MM.1S (cell line): ENCODE results near the gene KIAA1328.

Source experiments
- DNase-seq: peaks from one replicate; pipeline ENCODE4 v3.0.0-alpha.2; 2015
- H2AFZ ChIP-seq: fragments of 300-600 bp; sonication (generic); 2 replicates; pipeline ENCODE4 v1.6.0; 2016; ENCODE audit warnings: antibody characterized with exemption, low read length
- H3F3A ChIP-seq: fragments of 300-600 bp; sonication (generic); 2 replicates; pipeline ENCODE4 v1.6.1; 2016; ENCODE audit warnings: mild to moderate bottlenecking, antibody characterized with exemption, low read length, moderate library complexity, mixed read lengths; ENCODE audit not compliant: insufficient read depth
- H3K27ac ChIP-seq: fragments of 300-600 bp; sonication (generic); 2 replicates; pipeline ENCODE4 v1.5.1; 2016; ENCODE audit warnings: mild to moderate bottlenecking, low read length
- H3K27me3 ChIP-seq: fragments of 300-600 bp; sonication (generic); replicated peaks from 2 replicates; pipeline ENCODE4 v1.6.0; 2016; ENCODE audit warnings: low read length; ENCODE audit not compliant: insufficient read depth
- H3K36me3 ChIP-seq: fragments of 300-600 bp; sonication (generic); replicated peaks from 2 replicates; pipeline ENCODE4 v1.6.1; 2016; ENCODE audit warnings: mild to moderate bottlenecking, low read length, mixed read lengths; ENCODE audit not compliant: insufficient read depth
- H3K4me1 ChIP-seq: fragments of 300-600 bp; sonication (generic); 2 replicates; pipeline ENCODE4 v1.6.1; 2016; ENCODE audit warnings: low read length, mixed read lengths
- H3K4me2 ChIP-seq: fragments of 300-600 bp; sonication (generic); 2 replicates; pipeline ENCODE4 v1.6.0; 2016; ENCODE audit warnings: low read depth, low read length
- H3K4me3 ChIP-seq: fragments of 300-600 bp; sonication (generic); 2 replicates; pipeline ENCODE4 v1.5.1; 2016; ENCODE audit warnings: low read length, mixed read lengths
- H3K79me2 ChIP-seq: fragments of 300-600 bp; sonication (generic); 2 replicates; pipeline ENCODE4 v1.6.1; 2016; ENCODE audit warnings: mixed run types, low read length, mixed read lengths
- H3K9ac ChIP-seq: fragments of 300-600 bp; sonication (generic); 2 replicates; pipeline ENCODE4 v1.6.1; 2016; ENCODE audit warnings: low read length, mixed read lengths
- H3K9me2 ChIP-seq: fragments of 300-600 bp; sonication (generic); replicated peaks from 2 replicates; pipeline ENCODE4 v1.6.1; 2016; ENCODE audit warnings: mild to moderate bottlenecking, low read length, mixed read lengths; ENCODE audit not compliant: insufficient read depth
- H3K9me3 ChIP-seq: fragments of 300-600 bp; sonication (generic); replicated peaks from 2 replicates; pipeline ENCODE4 v1.6.1; 2016; ENCODE audit warnings: mild to moderate bottlenecking, low read length, mixed read lengths; ENCODE audit not compliant: insufficient read depth
- H4K20me1 ChIP-seq: fragments of 300-600 bp; sonication (generic); 2 replicates; pipeline ENCODE4 v1.6.1; 2016; ENCODE audit warnings: mild to moderate bottlenecking, low read length, moderate library complexity, mixed read lengths; ENCODE audit not compliant: insufficient read depth
- EZH2 ChIP-seq: fragments of 300-600 bp; sonication (generic); optimal IDR thresholded peaks from 2 replicates; pipeline ENCODE3; 2017; ENCODE audit warnings: low read depth, mild to moderate bottlenecking, antibody characterized with exemption, low read length, mixed read lengths
- EZH2phosphoT487 ChIP-seq: fragments of 300-600 bp; sonication (generic); IDR thresholded peaks from 2 replicates; pipeline ENCODE4 v1.6.1; 2018; ENCODE audit warnings: antibody characterized with exemption, low read length
- TF ChIP-seq, protein P1 (sequence below): fragments of 300-600 bp; sonication (generic); IDR thresholded peaks from 2 replicates; pipeline ENCODE4 v1.5.1; 2016; ENCODE audit warnings: antibody characterized with exemption, low read length, mixed read lengths

The KIAA1328 gene

DNA sequence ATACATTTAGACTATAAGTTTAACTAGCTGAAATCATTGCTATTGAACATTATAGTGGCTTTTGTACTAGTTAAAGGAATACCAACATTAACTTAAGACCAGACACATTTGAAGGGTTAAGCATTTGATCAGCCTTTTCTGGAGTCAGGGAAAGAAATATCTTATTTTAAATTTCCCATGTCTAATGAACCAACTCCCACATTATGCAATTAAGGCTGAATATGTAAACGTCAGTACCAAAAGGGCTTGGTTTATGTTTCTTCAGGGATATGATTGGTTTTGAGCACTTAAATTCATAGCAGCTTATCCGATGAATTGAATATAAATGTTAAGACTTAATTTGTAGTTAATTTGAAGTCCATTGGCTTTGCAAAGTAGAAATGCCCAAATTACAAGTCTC lies 344.5 kb downstream of the KIAA1328 start:
- Histone ChIP-seq H3K36me3 (no peaks in the 10 kb centered on the region), H3K4me2 (no peak overlapping the region), H3K4me1 (no peaks in the 10 kb centered on the region), H3K4me3 (no peak overlapping the region), H4K20me1 (no peaks in the 10 kb centered on the region), H3K9ac (no peak overlapping the region), H3K27ac (no peak overlapping the region), H3K79me2 (no peaks in the 10 kb centered on the region), H3K27me3 (no peaks in the 10 kb centered on the region), H3F3A (no peaks in the 10 kb centered on the region), H3K9me3 (no peaks in the 10 kb centered on the region), H3K9me2 (no peaks in the 10 kb centered on the region), H2AFZ (no peak overlapping the region)
- TF ChIP-seq, protein P1, sequence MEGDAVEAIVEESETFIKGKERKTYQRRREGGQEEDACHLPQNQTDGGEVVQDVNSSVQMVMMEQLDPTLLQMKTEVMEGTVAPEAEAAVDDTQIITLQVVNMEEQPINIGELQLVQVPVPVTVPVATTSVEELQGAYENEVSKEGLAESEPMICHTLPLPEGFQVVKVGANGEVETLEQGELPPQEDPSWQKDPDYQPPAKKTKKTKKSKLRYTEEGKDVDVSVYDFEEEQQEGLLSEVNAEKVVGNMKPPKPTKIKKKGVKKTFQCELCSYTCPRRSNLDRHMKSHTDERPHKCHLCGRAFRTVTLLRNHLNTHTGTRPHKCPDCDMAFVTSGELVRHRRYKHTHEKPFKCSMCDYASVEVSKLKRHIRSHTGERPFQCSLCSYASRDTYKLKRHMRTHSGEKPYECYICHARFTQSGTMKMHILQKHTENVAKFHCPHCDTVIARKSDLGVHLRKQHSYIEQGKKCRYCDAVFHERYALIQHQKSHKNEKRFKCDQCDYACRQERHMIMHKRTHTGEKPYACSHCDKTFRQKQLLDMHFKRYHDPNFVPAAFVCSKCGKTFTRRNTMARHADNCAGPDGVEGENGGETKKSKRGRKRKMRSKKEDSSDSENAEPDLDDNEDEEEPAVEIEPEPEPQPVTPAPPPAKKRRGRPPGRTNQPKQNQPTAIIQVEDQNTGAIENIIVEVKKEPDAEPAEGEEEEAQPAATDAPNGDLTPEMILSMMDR = no peak
- TF ChIP-seq EZH2 = no peak
- no peak for TF ChIP-seq EZH2phosphoT487
- DNase-seq = no peak

DNA sequence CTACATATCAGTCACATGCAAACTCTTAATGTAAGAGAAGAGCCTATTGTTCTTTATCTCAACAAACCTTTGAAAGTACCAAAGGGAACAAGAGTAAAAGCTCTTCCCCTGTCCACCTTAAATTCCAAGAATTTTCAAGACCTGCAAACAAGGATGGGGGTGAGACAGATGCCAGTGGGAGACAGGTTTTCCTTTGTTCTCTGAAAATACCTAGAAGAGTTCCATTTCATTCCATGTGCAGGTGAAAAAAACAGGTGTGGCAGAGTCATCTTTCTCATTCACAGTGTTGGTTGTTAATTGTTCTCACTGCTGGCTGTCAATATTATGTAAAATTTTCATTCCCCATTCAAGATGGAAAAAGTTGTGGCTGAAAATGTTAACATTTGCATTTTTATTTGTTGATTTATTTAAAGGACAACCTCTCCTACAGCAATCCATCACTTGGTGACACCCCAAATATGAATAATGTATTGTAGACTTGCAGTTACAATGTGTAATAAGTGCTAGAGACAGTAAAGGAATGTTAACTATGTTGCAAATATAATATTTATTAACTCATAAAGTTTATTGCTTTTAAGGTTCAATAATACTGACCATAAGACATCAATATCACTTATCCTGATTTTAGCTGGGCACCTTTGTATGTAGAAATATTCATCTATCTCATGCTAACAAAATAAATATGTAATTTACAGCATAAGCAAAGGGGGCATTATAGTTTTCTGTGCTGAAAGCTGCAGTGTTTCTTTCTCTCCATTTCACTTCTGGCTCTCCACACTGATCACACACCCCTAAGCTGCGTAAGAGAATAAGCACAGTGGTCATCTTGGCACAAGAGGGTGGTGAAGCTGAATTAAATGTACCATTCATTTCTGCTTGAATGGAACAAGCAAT lies 347.0 kb downstream of the KIAA1328 start:
- no peak for TF ChIP-seq EZH2phosphoT487
- Histone ChIP-seq H3K4me2 (no peak overlapping the region), H3K36me3 (no peaks in the 10 kb centered on the region), H3K4me1 (no peaks in the 10 kb centered on the region), H3K27ac (no peak overlapping the region), H3K9me3 (no peaks in the 10 kb centered on the region), H3K9ac (no peak overlapping the region), H4K20me1 (no peaks in the 10 kb centered on the region), H3K79me2 (no peaks in the 10 kb centered on the region), H3K9me2 (no peaks in the 10 kb centered on the region), H3K4me3 (no peak overlapping the region), H3K27me3 (no peaks in the 10 kb centered on the region), H3F3A (no peaks in the 10 kb centered on the region), H2AFZ (no peak overlapping the region)
- DNase-seq = no peak

DNA sequence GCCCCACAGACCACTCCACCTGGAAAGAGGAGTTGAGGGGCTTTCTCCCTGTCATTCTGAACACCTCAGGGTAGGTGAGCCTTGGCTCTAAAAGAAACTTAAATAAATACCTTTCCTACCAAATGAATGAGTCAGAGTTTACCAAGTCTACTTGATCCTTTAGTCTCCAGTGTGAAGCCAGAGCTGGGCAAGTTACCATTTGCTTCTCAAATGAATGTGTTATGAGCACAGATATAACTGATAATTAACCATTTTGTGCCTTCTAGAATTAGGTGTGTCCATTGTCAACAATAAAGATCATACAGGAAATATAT lies 347.7 kb downstream of the KIAA1328 start:
- H3K27me3 ChIP-seq = no peaks in the 10 kb centered on the region
- TF ChIP-seq EZH2 (no peak), EZH2phosphoT487 (no peak)
- TF ChIP-seq, protein P1 = no peak
- no peaks in the 10 kb centered on the region for H3K9me2 ChIP-seq
- no peaks in the 10 kb centered on the region for H3F3A ChIP-seq
- DNase-seq = no peak
- H3K79me2 ChIP-seq = no peaks in the 10 kb centered on the region
- H3K36me3 ChIP-seq = no peaks in the 10 kb centered on the region
- no peaks in the 10 kb centered on the region for H4K20me1 ChIP-seq
- H2AFZ ChIP-seq = no peak overlapping the region
- H3K9ac ChIP-seq = no peak overlapping the region
- no peak overlapping the region for H3K27ac ChIP-seq
- H3K4me1 ChIP-seq = no peaks in the 10 kb centered on the region
- no peak overlapping the region for H3K4me2 ChIP-seq
- H3K4me3 ChIP-seq = no peak overlapping the region
- H3K9me3 ChIP-seq = no peaks in the 10 kb centered on the region

DNA sequence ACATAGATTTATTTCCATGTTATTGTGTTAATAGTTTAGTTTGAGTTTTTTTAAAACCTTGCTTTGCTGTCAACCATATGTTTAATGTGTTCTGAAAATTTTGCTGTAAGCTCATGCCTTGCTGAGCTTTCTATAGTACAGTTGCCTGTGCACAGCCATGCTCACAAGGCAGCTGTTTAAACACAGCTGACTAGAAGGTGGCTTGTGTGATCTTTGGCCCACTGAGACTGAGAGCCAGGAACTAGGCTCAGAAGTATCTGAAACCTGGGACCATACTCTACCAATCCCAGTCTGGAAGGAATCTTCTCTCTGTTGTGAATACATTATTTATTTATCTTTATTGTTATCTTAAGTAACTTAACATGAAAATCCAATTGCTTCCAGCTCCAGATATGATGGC lies 350.5 kb downstream of the KIAA1328 start:
- H3K27me3 ChIP-seq = no peaks in the 10 kb centered on the region
- no peak overlapping the region for H3K4me2 ChIP-seq
- no peak overlapping the region for H3K27ac ChIP-seq
- H3K4me3 ChIP-seq = no peak overlapping the region
- H3K4me1 ChIP-seq = no peaks in the 10 kb centered on the region
- H2AFZ ChIP-seq = no peak overlapping the region
- no peaks in the 10 kb centered on the region for H3K79me2 ChIP-seq
- H3K9me2 ChIP-seq = no peaks in the 10 kb centered on the region
- H3K9me3 ChIP-seq = no peaks in the 10 kb centered on the region
- H3K36me3 ChIP-seq = no peaks in the 10 kb centered on the region
- DNase-seq = no peak
- no peak overlapping the region for H3K9ac ChIP-seq
- H4K20me1 ChIP-seq = no peaks in the 10 kb centered on the region
- H3F3A ChIP-seq = no peaks in the 10 kb centered on the region
- TF ChIP-seq EZH2 = no peak
- TF ChIP-seq, protein P1 = no peak
- no peak for TF ChIP-seq EZH2phosphoT487
